Muscle of leg (tissue), 11 donors: ENCODE data around the gene ECPAS. TPM values are rescaled to one million over a fixed set of nuclear protein-coding genes. Genes with fewer than 3 reads are reported as not detected.
"Not testable (repeated sequence)": the region's sequence is repeated elsewhere in the genome, so short reads cannot be mapped to it uniquely, and the experiment has no call there.

Experiments
- DNase-seq: peaks from one replicate; pipeline ENCODE4 v3.0.0; 2013
- H3K27ac ChIP-seq: one replicate; pipeline ENCODE4 v1.5.1; 2013; ENCODE audit warnings: mild to moderate bottlenecking, low read length, control low read depth
- H3K27me3 ChIP-seq: one replicate; pipeline ENCODE4 v1.6.1; 2013; ENCODE audit warnings: low read length; ENCODE audit not compliant: control insufficient read depth, insufficient read depth
- H3K36me3 ChIP-seq: one replicate; pipeline ENCODE4 v1.6.1; 2013; ENCODE audit warnings: low read length; ENCODE audit not compliant: control insufficient read depth, insufficient read depth
- H3K4me1 ChIP-seq: one replicate; pipeline ENCODE4 v1.6.1; 2013; ENCODE audit warnings: low read length; ENCODE audit not compliant: control insufficient read depth, insufficient read depth
- H3K4me3 ChIP-seq: one replicate; pipeline ENCODE4 v1.5.1; 2013; ENCODE audit warnings: low read length, control low read depth
- H3K9me3 ChIP-seq: replicated peaks from 2 replicates; pipeline ENCODE4 v1.6.1; 2013; ENCODE audit warnings: low read depth, low read length; ENCODE audit not compliant: control insufficient read depth
- WGBS: methylation state at CpG from one replicate; pipeline ENCODE4 v1.1.5; 2013; ENCODE audit warnings: missing lambda C conversion rate; ENCODE audit not compliant: insufficient coverage; 5-methylcytosine and 5-hydroxymethylcytosine counted together
- polyA plus RNA-seq, 8 donors: library from polyadenylated mRNA; unstranded; fragments of 120-200 nt; gene quantifications; one replicate each; pipeline versions ENCODE4 v1.2.1 to v1.2.3, GENCODE V29; 2013; ENCODE audit warnings: inconsistent platforms in 1 of 8, low replicate concordance in 1 of 8; ENCODE audit not compliant: insufficient read length in 8 of 8, insufficient read depth in 1 of 8
- total RNA-seq: library from RNA; stranded (reverse); fragments of 120-200 nt; gene quantifications from one replicate; pipeline ENCODE4 v1.2.4, GENCODE V29; 2013

Gene ECPAS
- total and polyA plus RNA-seq, 9 donors = 89.0 to 138 (median 117) TPM

- DNase-seq = no peak
- no CpG with 5 or more reads among the region's 1 CpG for WGBS
- Histone ChIP-seq H3K9me3 (no peaks in the 10 kb centered on the region), H3K27me3 (no peaks in the 10 kb centered on the region), H3K4me3 (no peak overlapping the region), H3K4me1 (peaks cover 4% of the 10 kb centered on the region), H3K36me3 (no peaks in the 10 kb centered on the region), H3K27ac (no peak overlapping the region)
These were observed 32.6 kb downstream of the ECPAS start for GRCh38 chr9:111451570-111451969.

- Histone ChIP-seq H3K27me3 (no peaks in the 10 kb centered on the region), H3K4me3 (no peak overlapping the region), H3K27ac (peak overlapping the region; percentile 49), H3K9me3 (no peaks in the 10 kb centered on the region), H3K36me3 (peaks cover 2% of the 10 kb centered on the region), H3K4me1 (peaks cover 3% of the 10 kb centered on the region)
- peak; percentile 43 for DNase-seq
- 20% methylated on average over 1 of the region's 2 CpGs for WGBS
These were observed 34.1 kb downstream of the ECPAS start for GRCh38 chr9:111450124-111450523.

GRCh38 chr9:111449705-111450104 is 34.5 kb downstream of the ECPAS start:
- Histone ChIP-seq H3K4me3 (no peak overlapping the region), H3K36me3 (peaks cover 3% of the 10 kb centered on the region), H3K4me1 (peaks cover 3% of the 10 kb centered on the region), H3K9me3 (no peaks in the 10 kb centered on the region), H3K27me3 (no peaks in the 10 kb centered on the region), H3K27ac (peak overlapping the region; percentile 49)
- 92% methylated on average over 1 of the region's 1 CpG for WGBS
- peak; percentile 20 for DNase-seq

DNA sequence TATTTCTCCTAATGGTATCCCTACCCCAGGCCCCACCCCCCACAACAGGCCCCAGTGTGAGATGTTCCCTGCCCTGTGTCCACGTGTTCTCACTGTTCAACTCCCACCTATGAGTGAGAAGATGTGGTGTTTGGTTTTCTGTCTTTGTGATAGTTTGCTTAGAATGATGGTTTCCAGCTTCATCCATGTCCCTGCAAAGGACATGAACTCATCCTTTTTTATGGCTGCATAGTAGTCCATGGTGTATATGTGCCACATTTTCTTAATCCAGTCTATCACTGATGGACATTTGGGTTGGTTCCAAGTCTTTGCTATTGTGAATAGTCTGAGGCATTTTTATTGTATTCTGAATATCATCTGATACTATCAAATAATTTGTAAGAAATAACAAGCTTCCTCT is 38.4 kb downstream of the ECPAS start:
- H3K9me3 ChIP-seq, H3K27me3 ChIP-seq, H3K4me3 ChIP-seq, H3K27ac ChIP-seq, H3K4me1 ChIP-seq, DNase-seq: not testable (repeated sequence)
- H3K36me3 ChIP-seq = peaks cover 13% of the 10 kb centered on the region
- no CpG with 5 or more reads among the region's 1 CpG for WGBS

DNA sequence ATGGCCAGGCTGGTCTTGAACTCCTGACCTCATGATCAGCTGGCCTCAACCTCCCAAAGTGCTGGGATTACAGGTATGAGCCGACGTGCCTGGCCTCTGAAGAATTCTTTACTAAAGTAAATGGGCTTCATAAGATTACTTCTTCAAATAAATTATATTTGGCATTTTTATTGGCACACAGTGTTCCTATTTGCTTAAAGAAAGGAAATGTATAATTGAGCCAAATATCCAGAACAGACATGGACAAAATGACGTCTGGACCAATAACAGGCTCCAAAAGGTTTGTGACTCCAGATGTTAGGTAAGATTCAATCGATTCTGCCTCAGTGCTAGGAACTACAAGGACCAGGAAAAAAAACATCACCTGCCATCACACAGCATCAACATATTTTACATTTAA is 40.7 kb downstream of the ECPAS start:
- DNase-seq = no peak
- no peaks in the 10 kb centered on the region for H3K4me1 ChIP-seq
- no peak overlapping the region for H3K4me3 ChIP-seq
- no peaks in the 10 kb centered on the region for H3K9me3 ChIP-seq
- no CpG with 5 or more reads among the region's 4 CpGs for WGBS
- no peak overlapping the region for H3K27ac ChIP-seq
- no peaks in the 10 kb centered on the region for H3K27me3 ChIP-seq
- peaks cover 27% of the 10 kb centered on the region for H3K36me3 ChIP-seq

- no peak for DNase-seq
- no peak overlapping the region for H3K4me3 ChIP-seq
- H3K36me3 ChIP-seq = peaks cover 29% of the 10 kb centered on the region
- no peaks in the 10 kb centered on the region for H3K27me3 ChIP-seq
- H3K4me1 ChIP-seq = no peaks in the 10 kb centered on the region
- WGBS = no CpG with 5 or more reads among the region's 4 CpGs
- no peaks in the 10 kb centered on the region for H3K9me3 ChIP-seq
- no peak overlapping the region for H3K27ac ChIP-seq
These were observed 41.7 kb downstream of the ECPAS start for GRCh38 chr9:111442360-111443027.

- H3K27ac ChIP-seq = no peak overlapping the region
- H3K36me3 ChIP-seq = peaks cover 36% of the 10 kb centered on the region
- no peaks in the 10 kb centered on the region for H3K9me3 ChIP-seq
- WGBS = no CpG with 5 or more reads among the region's 3 CpGs
- DNase-seq = no peak
- H3K27me3 ChIP-seq = no peaks in the 10 kb centered on the region
- no peak overlapping the region for H3K4me3 ChIP-seq
- H3K4me1 ChIP-seq = no peaks in the 10 kb centered on the region
These were observed 44.0 kb downstream of the ECPAS start for GRCh38 chr9:111440226-111440625.

DNA sequence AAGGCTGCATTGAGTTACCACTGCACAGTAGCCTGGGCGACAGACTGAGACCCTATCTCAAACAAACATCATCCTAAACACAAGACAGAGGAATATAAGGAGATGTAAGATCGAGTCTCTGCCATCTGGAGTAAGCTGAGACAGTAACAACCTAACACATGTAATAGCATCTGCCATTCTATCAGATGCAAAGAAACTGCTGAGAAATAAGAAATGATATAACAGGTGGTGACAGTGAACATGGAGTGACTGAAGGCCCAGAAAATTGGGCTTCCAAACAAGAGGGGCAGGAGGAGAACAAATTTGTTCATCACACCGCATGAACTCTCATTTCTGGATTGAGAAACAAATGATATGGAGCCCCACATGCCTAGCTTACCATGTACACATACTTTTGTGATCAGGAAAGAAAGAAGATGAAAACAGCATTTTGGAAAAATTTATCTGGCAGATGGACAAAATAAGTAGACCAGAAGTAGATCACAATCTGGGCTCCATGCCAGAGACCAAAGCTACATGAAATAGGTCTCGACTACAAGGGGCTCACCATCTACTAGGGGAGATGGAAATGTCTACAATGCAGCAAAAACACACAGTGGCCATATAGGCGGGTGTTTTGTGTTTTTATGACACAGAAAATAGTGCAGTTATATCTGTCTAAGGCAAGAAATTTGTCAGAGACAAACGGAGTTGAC is 45.5 kb downstream of the ECPAS start:
- peak; percentile 50 for DNase-seq
- Histone ChIP-seq H3K9me3 (no peaks in the 10 kb centered on the region), H3K36me3 (peaks cover 34% of the 10 kb centered on the region), H3K27ac (no peak overlapping the region), H3K4me1 (no peaks in the 10 kb centered on the region), H3K27me3 (no peaks in the 10 kb centered on the region), H3K4me3 (no peak overlapping the region)
- WGBS = no CpG with 5 or more reads among the region's 6 CpGs

- no peaks in the 10 kb centered on the region for H3K9me3 ChIP-seq
- H3K27ac ChIP-seq = no peak overlapping the region
- H3K4me3 ChIP-seq = no peak overlapping the region
- no peaks in the 10 kb centered on the region for H3K4me1 ChIP-seq
- H3K27me3 ChIP-seq = no peaks in the 10 kb centered on the region
- DNase-seq = peak; percentile 82
- no CpG with 5 or more reads among the region's 1 CpG for WGBS
- H3K36me3 ChIP-seq = peaks cover 32% of the 10 kb centered on the region
These were observed 47.6 kb downstream of the ECPAS start for GRCh38 chr9:111436571-111436970.

DNA sequence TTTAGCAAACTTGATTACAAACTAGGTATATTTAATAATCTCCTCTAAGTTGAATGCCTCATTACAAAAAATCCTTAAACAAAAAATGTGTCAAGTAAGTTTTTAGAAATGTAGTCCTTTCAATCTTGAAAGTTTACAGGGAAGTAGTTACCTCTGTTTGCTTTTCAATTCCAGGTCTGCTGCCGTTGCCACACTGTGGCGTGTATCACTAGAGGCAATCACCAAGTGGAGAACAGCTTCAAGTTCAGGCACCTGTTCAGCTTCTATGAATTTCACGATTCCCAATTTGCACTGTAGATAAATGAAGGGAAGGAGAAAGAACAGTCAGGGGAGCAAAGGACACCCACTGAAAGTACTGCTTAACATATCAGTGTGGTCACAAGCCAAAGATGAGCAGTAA is 51.1 kb downstream of the ECPAS start:
- Histone ChIP-seq H3K9me3 (no peaks in the 10 kb centered on the region), H3K4me1 (no peaks in the 10 kb centered on the region), H3K27me3 (no peaks in the 10 kb centered on the region), H3K27ac (no peak overlapping the region), H3K4me3 (no peak overlapping the region), H3K36me3 (peaks cover 28% of the 10 kb centered on the region)
- 93% methylated on average over 3 of the region's 3 CpGs for WGBS
- DNase-seq = no peak
